ENCODE data around the gene C1orf52. TPM values are rescaled to one million over a fixed set of nuclear protein-coding genes. Genes with fewer than 3 reads are reported as not detected.
A peak's percentile ranks its signal among the peaks of the same experiment; 100 is the strongest.

C1orf52 gene
- total RNA-seq, 6 donors from 2014 or later = 12.9 to 89.1 (median 17.9) TPM

GRCh38 chr1:85245891-85246290 is 13.6 kb downstream of the C1orf52 start:
- peaks cover 0 to 10% (median 7%) of the 10 kb centered on the region in 4 donors for H3K4me1 ChIP-seq
- H3K27me3 ChIP-seq = no peaks in the 10 kb centered on the region
- no peaks in the 10 kb centered on the region for H3K36me3 ChIP-seq
- DNase-seq (no peak), ATAC-seq (ENCODE audit: low FRiP score in 2 of 2) (no peak)
- H3K27ac ChIP-seq = no peak overlapping the region
- 84 to 93% methylated on average over 1 of the region's 1 CpG for WGBS, 2 donors
- no peak overlapping the region for H3K4me3 ChIP-seq
- no peaks in the 10 kb centered on the region for H3K9me3 ChIP-seq
- no peak for TF ChIP-seq POLR2A (IDR thresholded peaks at IDR 0.05)
- no peak for TF ChIP-seq EP300 (IDR thresholded peaks at IDR 0.05)
- no peak for TF ChIP-seq CTCF (IDR thresholded peaks at IDR 0.05)
- no peak for TF ChIP-seq POLR2AphosphoS5 (IDR thresholded peaks at IDR 0.05)

GRCh38 chr1:85245456-85245855 is 14.0 kb downstream of the C1orf52 start:
- Histone ChIP-seq H3K9me3 (no peaks in the 10 kb centered on the region), H3K4me3 (no peak overlapping the region), H3K4me1 (peaks cover 0 to 14% (median 10%) of the 10 kb centered on the region in 4 donors), H3K36me3 (no peaks in the 10 kb centered on the region), H3K27ac (no peak overlapping the region), H3K27me3 (no peaks in the 10 kb centered on the region)
- no peak for ATAC-seq (ENCODE audit: low FRiP score in 2 of 2)
- 69 to 85% methylated on average over 1 of the region's 1 CpG for WGBS, 2 donors
- no peak for TF ChIP-seq CTCF (IDR thresholded peaks at IDR 0.05)
- TF ChIP-seq POLR2A (IDR thresholded peaks at IDR 0.05) = no peak
- TF ChIP-seq EP300 (IDR thresholded peaks at IDR 0.05) = no peak
- TF ChIP-seq POLR2AphosphoS5 (IDR thresholded peaks at IDR 0.05) = no peak
- DNase-seq = no peak

- 53 to 54% methylated on average over 4 of the region's 4 CpGs for WGBS, 2 donors
- Histone ChIP-seq H3K9me3 (no peaks in the 10 kb centered on the region), H3K36me3 (no peaks in the 10 kb centered on the region), H3K27ac (no peak overlapping the region), H3K4me1 (peaks cover 0 to 20% (median 16%) of the 10 kb centered on the region in 4 donors), H3K4me3 (no peak overlapping the region), H3K27me3 (no peaks in the 10 kb centered on the region)
- DNase-seq = no peak
- TF ChIP-seq POLR2AphosphoS5 (IDR thresholded peaks at IDR 0.05) (no peak), EP300 (IDR thresholded peaks at IDR 0.05) (no peak), POLR2A (IDR thresholded peaks at IDR 0.05) (no peak), CTCF (IDR thresholded peaks at IDR 0.05) (no peak)
- ATAC-seq (ENCODE audit: low FRiP score in 2 of 2) = no peak
Observed at GRCh38 chr1:85244271-85245061, 15.0 kb downstream of the C1orf52 start.

- DNase-seq (no peak), ATAC-seq (ENCODE audit: low FRiP score in 2 of 2) (no peak)
- H3K4me3 ChIP-seq = no peak overlapping the region
- no peaks in the 10 kb centered on the region for H3K36me3 ChIP-seq
- no peaks in the 10 kb centered on the region for H3K27me3 ChIP-seq
- no peaks in the 10 kb centered on the region for H3K9me3 ChIP-seq
- no peak overlapping the region for H3K27ac ChIP-seq
- TF ChIP-seq EP300 (IDR thresholded peaks at IDR 0.05) = no peak
- no peak for TF ChIP-seq CTCF (IDR thresholded peaks at IDR 0.05)
- no peak for TF ChIP-seq POLR2A (IDR thresholded peaks at IDR 0.05)
- TF ChIP-seq POLR2AphosphoS5 (IDR thresholded peaks at IDR 0.05) = no peak
- peaks cover 0 to 20% (median 16%) of the 10 kb centered on the region in 4 donors for H3K4me1 ChIP-seq
Observed at GRCh38 chr1:85243372-85243771, 16.1 kb downstream of the C1orf52 start.

- 0% methylated on average over 1 of the region's 1 CpG for WGBS, 2 donors
- Histone ChIP-seq H3K9me3 (no peaks in the 10 kb centered on the region), H3K4me3 (no peak overlapping the region), H3K4me1 (peaks cover 0 to 20% (median 16%) of the 10 kb centered on the region in 4 donors), H3K27me3 (no peaks in the 10 kb centered on the region), H3K27ac (peak overlapping the region in 1 of 4 donors; percentile 4), H3K36me3 (no peaks in the 10 kb centered on the region)
- no peak for TF ChIP-seq POLR2A (IDR thresholded peaks at IDR 0.05)
- TF ChIP-seq EP300 (IDR thresholded peaks at IDR 0.05) = no peak
- TF ChIP-seq POLR2AphosphoS5 (IDR thresholded peaks at IDR 0.05) = no peak
- TF ChIP-seq CTCF (IDR thresholded peaks at IDR 0.05) = no peak
- no peak for DNase-seq
- ATAC-seq (ENCODE audit: low FRiP score in 2 of 2) = no peak
Observed at GRCh38 chr1:85240643-85241042, 18.8 kb downstream of the C1orf52 start.

Data from upper lobe of left lung (tissue), 6 donors.